K562 (cell line): ENCODE data around the gene TRIM38. TPM values are rescaled to one million over a fixed set of nuclear protein-coding genes. Genes with fewer than 3 reads are reported as not detected.

Source experiments
- CHD2 ChIP-seq: IDR thresholded peaks from 2 replicates; pipeline ENCODE4 v1.6.1; 2011; ENCODE audit warnings: low read depth, low read length
- FUS ChIP-seq: fragments of 200-400 bp; formaldehyde crosslinking; optimal IDR thresholded peaks from 2 replicates; pipeline ENCODE3; 2017; ENCODE audit warnings: low read depth, low read length
- HNRNPL ChIP-seq: fragments of 200-400 bp; formaldehyde crosslinking; IDR thresholded peaks from 2 replicates; pipeline ENCODE4 v1.6.1; 2017; ENCODE audit warnings: low read depth, mild to moderate bottlenecking, low read length
- JUND ChIP-seq, 2 experiments: IDR thresholded peaks; 2 replicates in 1 of 2; 3 replicates in 1 of 2; pipeline ENCODE4 v1.6.1; 2011; ENCODE audit warnings: borderline replicate concordance in 2 of 2, low read depth in 2 of 2, low read length in 2 of 2, improper control_type of control experiment in 1 of 2, missing biosample characterization in 1 of 2, missing genetic modification characterization in 1 of 2, missing genetic modification reagents in 1 of 2
- KDM4B ChIP-seq, 2 experiments: fragments of 450-650 bp in 1 of 2; sonication (generic) in 1 of 2; IDR thresholded peaks; 2 replicates each; pipeline ENCODE4 v1.6.1; 2016 to 2017; ENCODE audit warnings: borderline replicate concordance in 2 of 2, antibody characterized with exemption in 1 of 2, low read depth in 1 of 2, mild to moderate bottlenecking in 1 of 2
- MAFK ChIP-seq: IDR thresholded peaks from 2 replicates; pipeline ENCODE4 v1.6.1; 2011; ENCODE audit warnings: low read length, improper control_type of control experiment
- MEF2A ChIP-seq: IDR thresholded peaks from 2 replicates; pipeline ENCODE4 v1.6.1; 2011; ENCODE audit warnings: low read depth, mild to moderate bottlenecking, low read length, moderate library complexity; ENCODE audit not compliant: control insufficient read depth
- MTA1 ChIP-seq: fragments of 450-650 bp; IDR thresholded peaks from 2 replicates; pipeline ENCODE4 v1.6.1; 2017; ENCODE audit warnings: borderline replicate concordance
- RBM25 ChIP-seq: fragments of 200-400 bp; formaldehyde crosslinking; IDR thresholded peaks from 2 replicates; pipeline ENCODE4 v1.6.1; 2018; ENCODE audit warnings: low read length, low read depth, moderate library complexity; ENCODE audit not compliant: severe bottlenecking
- TAF7 ChIP-seq: fragments of 450-650 bp; IDR thresholded peaks from 2 replicates; pipeline ENCODE4 v1.6.1; 2016; ENCODE audit warnings: missing genetic modification characterization, missing compliant biosample characterization
- TEAD2 ChIP-seq: fragments of 450-650 bp; IDR thresholded peaks from 2 replicates; pipeline ENCODE4 v1.6.1; 2016; ENCODE audit warnings: missing genetic modification characterization, control low read depth, missing compliant biosample characterization
- TRIM24 ChIP-seq, 2 experiments: fragments of 450-650 bp; IDR thresholded peaks; 2 replicates each; pipeline ENCODE4 v1.6.1; 2016
- ZKSCAN3 ChIP-seq: fragments of 250-450 bp; sonication (Bioruptor Pico); IDR thresholded peaks from 2 replicates; pipeline ENCODE4 v1.4.0; 2020
- ZNF274 ChIP-seq: IDR thresholded peaks from 2 replicates; pipeline ENCODE4 v1.6.1; 2011; ENCODE audit warnings: low read depth, mild to moderate bottlenecking, low read length, moderate library complexity, borderline replicate concordance
- ZNF445 ChIP-seq: fragments of 250-450 bp; sonication (Bioruptor Pico); IDR thresholded peaks from 2 replicates; pipeline ENCODE4 v1.4.0; 2020; ENCODE audit warnings: low read depth, mild to moderate bottlenecking, moderate library complexity
- ZNF696 ChIP-seq: fragments of 250-450 bp; sonication (Bioruptor Pico); conservative IDR thresholded peaks from 2 replicates; pipeline ENCODE4 v1.4.0; 2020; ENCODE audit warnings: mild to moderate bottlenecking, moderate library complexity
- polyA plus RNA-seq, 8 experiments: library from polyadenylated mRNA; depleted of rRNA in 4 of 8; stranded (reverse) in 5 of 8; unstranded in 3 of 8; fragments of >200 nt; fragmentation: Nextera tagmentation in 2 of 8; fragmentation: Illumina TruSeq in 1 of 8; extraction: Ambion mirVana in 2 of 8; extraction: Trizol in 1 of 8; gene quantifications; 2 replicates each; pipeline versions ENCODE4 v1.2.1 to v1.2.3, GENCODE V29; 2011 to 2014; ENCODE audit warnings: inconsistent platforms in 1 of 8, missing spikeins in 1 of 8
- total RNA-seq, 7 experiments: library from RNA; depleted of rRNA in 6 of 7; stranded (reverse); fragments of >200 nt in 6 of 7; fragmentation: Illumina TruSeq in 2 of 7; extraction: Trizol in 2 of 7; gene quantifications; 2 replicates each; pipeline versions ENCODE4 v1.2.1 to v1.2.3, GENCODE V29; 2011 to 2021; ENCODE audit warnings: low replicate concordance in 1 of 7
- TF ChIP-seq, protein P1 (sequence below), 2 experiments: IDR thresholded peaks; 2 replicates each; pipeline ENCODE4 v1.6.1; 2011; ENCODE audit warnings: borderline replicate concordance in 1 of 2, control low read depth in 1 of 2, low read depth in 1 of 2, low read length in 1 of 2, mild to moderate bottlenecking in 1 of 2, mixed read lengths in 1 of 2, moderate library complexity in 1 of 2; ENCODE audit not compliant: insufficient read depth in 1 of 2, insufficient read length in 1 of 2, poor library complexity in 1 of 2, severe bottlenecking in 1 of 2; ENCODE audit errors: extremely low read depth in 1 of 2
- TF ChIP-seq, protein P2 (sequence below): sonication (generic); formaldehyde crosslinking; IDR thresholded peaks from 2 replicates; pipeline ENCODE4 v1.8.0; 2022; ENCODE audit warnings: missing genetic modification reagents, mild to moderate bottlenecking, moderate library complexity, borderline replicate concordance
- TF ChIP-seq, protein P3 (sequence below), 3 experiments: IDR thresholded peaks in 2 of 3; conservative IDR thresholded peaks in 1 of 3; 2 replicates each; pipeline ENCODE4 v1.5.1; 2011 to 2012; ENCODE audit warnings: low read length in 3 of 3, mild to moderate bottlenecking in 3 of 3, control low read depth in 2 of 3, improper control_type of control experiment in 1 of 3, inconsistent platforms in 1 of 3, low read depth in 1 of 3, mixed read lengths in 1 of 3, moderate library complexity in 1 of 3; ENCODE audit not compliant: insufficient read depth in 2 of 3
- TF ChIP-seq, protein P4 (sequence below): sonication (generic); formaldehyde crosslinking; IDR thresholded peaks from 2 replicates; pipeline ENCODE4 v1.8.0; 2023; ENCODE audit warnings: mild to moderate bottlenecking, missing genetic modification reagents

TRIM38 gene
- total and polyA plus RNA-seq, 9 of the 15 experiments (the other 6 are each of a cell fraction or from before 2014, with no cell fraction given) = 1.7 to 6.7 (median 6.3) TPM

DNA sequence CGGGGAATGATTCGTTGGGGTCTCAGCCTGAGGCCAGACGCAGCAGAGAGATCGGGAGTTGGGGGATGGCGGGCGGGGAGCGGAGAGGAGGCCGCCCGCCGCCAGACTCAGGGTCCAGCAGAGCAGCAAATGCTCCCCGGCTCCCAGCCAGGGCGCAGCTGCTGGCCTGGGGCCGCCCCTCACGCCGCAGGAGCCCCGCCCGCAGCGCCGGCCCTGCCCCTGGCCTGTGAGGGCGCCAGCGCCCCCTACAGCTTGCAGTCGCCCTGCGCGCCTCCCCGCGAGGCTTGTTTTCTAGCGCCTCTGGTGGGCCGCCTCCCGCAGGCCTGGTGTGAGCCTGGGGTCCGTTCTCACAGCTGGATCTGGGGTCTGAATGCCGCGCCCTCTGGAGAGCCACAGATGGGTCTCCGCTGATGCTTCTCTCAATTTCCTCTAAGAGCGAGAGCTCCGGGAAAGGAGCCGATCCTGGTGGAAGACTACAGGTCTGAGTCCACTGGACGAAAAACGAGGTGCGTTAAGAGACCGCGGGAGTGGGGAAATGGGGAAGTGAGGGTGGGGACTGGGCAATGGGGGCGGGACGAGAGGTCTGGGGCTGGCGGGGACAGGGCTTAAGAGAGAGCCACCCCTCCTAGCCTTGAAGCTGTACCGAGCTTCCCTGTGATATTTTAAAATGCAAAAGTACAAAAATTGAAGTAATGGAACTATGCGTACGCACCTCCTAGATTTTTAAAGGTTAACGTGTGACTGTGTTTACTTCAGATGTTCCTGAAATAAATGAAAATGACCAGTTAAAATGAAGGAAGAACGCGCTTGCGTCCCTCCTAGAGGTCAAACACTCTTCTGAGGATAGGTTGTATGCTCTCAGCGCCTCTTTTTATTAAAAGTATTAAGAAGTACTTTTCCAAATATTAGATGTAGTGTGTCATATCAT, 30.1 kb downstream of the TRIM38 start (continued):
- TF ChIP-seq, protein P1, sequence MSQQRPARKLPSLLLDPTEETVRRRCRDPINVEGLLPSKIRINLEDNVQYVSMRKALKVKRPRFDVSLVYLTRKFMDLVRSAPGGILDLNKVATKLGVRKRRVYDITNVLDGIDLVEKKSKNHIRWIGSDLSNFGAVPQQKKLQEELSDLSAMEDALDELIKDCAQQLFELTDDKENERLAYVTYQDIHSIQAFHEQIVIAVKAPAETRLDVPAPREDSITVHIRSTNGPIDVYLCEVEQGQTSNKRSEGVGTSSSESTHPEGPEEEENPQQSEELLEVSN (IDR thresholded peaks at IDR 0.05; ENCODE audit: borderline replicate concordance in 1 of 2, extremely low read depth in 1 of 2, insufficient read depth in 1 of 2, insufficient read length in 1 of 2, low read depth in 1 of 2, low read length in 1 of 2, poor library complexity in 1 of 2, severe bottlenecking in 1 of 2) = peak; percentile 38 to 56
- TF ChIP-seq JUND (IDR thresholded peaks at IDR 0.05; ENCODE audit: borderline replicate concordance, low read depth, low read length) (peak; percentile 59), JUND (tag; IDR thresholded peaks at IDR 0.05; ENCODE audit: borderline replicate concordance, low read depth, low read length) (peak; percentile 7; the same call in 1 of the 3 replicates), KDM4B (IDR thresholded peaks at IDR 0.05; ENCODE audit: borderline replicate concordance in 2 of 2, low read depth in 1 of 2) (no peak; a peak in 1 of 4 replicates), TAF7 (tag) (peak; percentile 81), MAFK (no peak), TEAD2 (tag) (no peak), CHD2 (peak; percentile 74; the same call in 1 of the 2 replicates), MTA1 (peak; percentile 71), MEF2A (peak; percentile 31; the same call in 1 of the 2 replicates), ZNF696 (0 out of 2 replicates have a peak, but pooled peaks have one; percentile 49), RBM25 (peak; percentile 73), ZNF445 (CRISPR knock-in tag) (0 out of 2 replicates have a peak, but pooled peaks have one; percentile 39), HNRNPL (0 out of 2 replicates have a peak, but pooled peaks have one; percentile 60), FUS (peak; percentile 84), ZNF274 (0 out of 2 replicates have a peak, but pooled peaks have one; percentile 11), ZKSCAN3 (CRISPR knock-in tag) (no peak), TRIM24 (IDR thresholded peaks at IDR 0.05) (peak; percentile 48 to 60; a peak in 3 of 4 replicates)
- TF ChIP-seq, protein P2, sequence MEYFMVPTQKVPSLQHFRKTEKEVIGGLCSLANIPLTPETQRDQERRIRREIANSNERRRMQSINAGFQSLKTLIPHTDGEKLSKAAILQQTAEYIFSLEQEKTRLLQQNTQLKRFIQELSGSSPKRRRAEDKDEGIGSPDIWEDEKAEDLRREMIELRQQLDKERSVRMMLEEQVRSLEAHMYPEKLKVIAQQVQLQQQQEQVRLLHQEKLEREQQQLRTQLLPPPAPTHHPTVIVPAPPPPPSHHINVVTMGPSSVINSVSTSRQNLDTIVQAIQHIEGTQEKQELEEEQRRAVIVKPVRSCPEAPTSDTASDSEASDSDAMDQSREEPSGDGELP (CRISPR knock-in tag) = peak; percentile 90
- TF ChIP-seq, protein P3, sequence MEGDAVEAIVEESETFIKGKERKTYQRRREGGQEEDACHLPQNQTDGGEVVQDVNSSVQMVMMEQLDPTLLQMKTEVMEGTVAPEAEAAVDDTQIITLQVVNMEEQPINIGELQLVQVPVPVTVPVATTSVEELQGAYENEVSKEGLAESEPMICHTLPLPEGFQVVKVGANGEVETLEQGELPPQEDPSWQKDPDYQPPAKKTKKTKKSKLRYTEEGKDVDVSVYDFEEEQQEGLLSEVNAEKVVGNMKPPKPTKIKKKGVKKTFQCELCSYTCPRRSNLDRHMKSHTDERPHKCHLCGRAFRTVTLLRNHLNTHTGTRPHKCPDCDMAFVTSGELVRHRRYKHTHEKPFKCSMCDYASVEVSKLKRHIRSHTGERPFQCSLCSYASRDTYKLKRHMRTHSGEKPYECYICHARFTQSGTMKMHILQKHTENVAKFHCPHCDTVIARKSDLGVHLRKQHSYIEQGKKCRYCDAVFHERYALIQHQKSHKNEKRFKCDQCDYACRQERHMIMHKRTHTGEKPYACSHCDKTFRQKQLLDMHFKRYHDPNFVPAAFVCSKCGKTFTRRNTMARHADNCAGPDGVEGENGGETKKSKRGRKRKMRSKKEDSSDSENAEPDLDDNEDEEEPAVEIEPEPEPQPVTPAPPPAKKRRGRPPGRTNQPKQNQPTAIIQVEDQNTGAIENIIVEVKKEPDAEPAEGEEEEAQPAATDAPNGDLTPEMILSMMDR (IDR thresholded peaks at IDR 0.05 in 2 of 3, conservative IDR thresholded peaks at IDR 0.05 in 1 of 3; ENCODE audit: insufficient read depth in 2 of 3, low read depth in 1 of 3, low read length in 3 of 3) = peak; percentile 100
- TF ChIP-seq, protein P4, sequence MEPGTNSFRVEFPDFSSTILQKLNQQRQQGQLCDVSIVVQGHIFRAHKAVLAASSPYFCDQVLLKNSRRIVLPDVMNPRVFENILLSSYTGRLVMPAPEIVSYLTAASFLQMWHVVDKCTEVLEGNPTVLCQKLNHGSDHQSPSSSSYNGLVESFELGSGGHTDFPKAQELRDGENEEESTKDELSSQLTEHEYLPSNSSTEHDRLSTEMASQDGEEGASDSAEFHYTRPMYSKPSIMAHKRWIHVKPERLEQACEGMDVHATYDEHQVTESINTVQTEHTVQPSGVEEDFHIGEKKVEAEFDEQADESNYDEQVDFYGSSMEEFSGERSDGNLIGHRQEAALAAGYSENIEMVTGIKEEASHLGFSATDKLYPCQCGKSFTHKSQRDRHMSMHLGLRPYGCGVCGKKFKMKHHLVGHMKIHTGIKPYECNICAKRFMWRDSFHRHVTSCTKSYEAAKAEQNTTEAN (CRISPR knock-in tag) = no peak; the same call in none of the 2 replicates
